Upper lobe of left lung (tissue), 6 donors: ENCODE data around the gene SDK1. TPM values are rescaled to one million over a fixed set of nuclear protein-coding genes. Genes with fewer than 3 reads are reported as not detected.

Experiments used
- ATAC-seq, 2 donors: fragments of 200-7000 bp; cut with Tn5 transposase; one replicate each; pipeline ENCODE4 v1.9.1; 2022; ENCODE audit warnings: mild to moderate bottlenecking in 2 of 2, moderate library complexity in 2 of 2; ENCODE audit not compliant: low FRiP score in 2 of 2
- DNase-seq, 2 donors: peaks; one replicate each; pipeline ENCODE4 v3.0.0-alpha.2; 2019 to 2020
- H3K27ac ChIP-seq, 4 donors: fragments of 200-600 bp; sonication (generic); one replicate each; pipeline ENCODE4 v1.5.1; 2016 to 2019
- H3K27me3 ChIP-seq, 4 donors: fragments of 200-600 bp; sonication (generic); one replicate each; pipeline ENCODE4 v1.5.1; 2017 to 2019
- H3K36me3 ChIP-seq, 4 donors: fragments of 200-600 bp; sonication (generic); one replicate each; pipeline ENCODE4 v1.5.1; 2016 to 2019
- H3K4me1 ChIP-seq, 4 donors: fragments of 200-600 bp; sonication (generic); one replicate each; pipeline ENCODE4 v1.5.1; 2018 to 2019
- H3K4me3 ChIP-seq, 4 donors: fragments of 200-600 bp; sonication (generic); one replicate each; pipeline ENCODE4 v1.5.1; 2017 to 2019; ENCODE audit warnings: mild to moderate bottlenecking in 2 of 4, moderate library complexity in 1 of 4
- H3K9me3 ChIP-seq, 4 donors: fragments of 200-600 bp; sonication (generic); one replicate each; pipeline ENCODE4 v1.5.1; 2018 to 2019
- CTCF ChIP-seq, 6 experiments: fragments of 450-650 bp in 4 of 6; fragments of 200-600 bp in 2 of 6; sonication (generic) in 2 of 6; IDR thresholded peaks; one replicate each; pipeline ENCODE4 v1.5.1; 2016 to 2019; ENCODE audit warnings: antibody characterized with exemption in 6 of 6
- EP300 ChIP-seq, 4 donors: sonication (generic); formaldehyde crosslinking; IDR thresholded peaks; one replicate each; pipeline ENCODE4 v1.5.1; 2017; ENCODE audit warnings: antibody characterized with exemption in 4 of 4, control low read depth in 2 of 4
- POLR2A ChIP-seq, 4 donors: fragments of 450-650 bp; IDR thresholded peaks; one replicate each; pipeline ENCODE4 v1.5.1; 2016 to 2017; ENCODE audit warnings: antibody characterized with exemption in 4 of 4, mild to moderate bottlenecking in 2 of 4
- POLR2AphosphoS5 ChIP-seq, 2 donors: sonication (generic); formaldehyde crosslinking; IDR thresholded peaks; one replicate each; pipeline ENCODE4 v1.5.1; 2017; ENCODE audit warnings: antibody characterized with exemption in 2 of 2
- WGBS, 2 donors: methylation state at CpG; one replicate each; pipeline ENCODE4 v1.1.5; 2017 to 2018; 5-methylcytosine and 5-hydroxymethylcytosine counted together
- total RNA-seq, 6 donors: library from RNA; depleted of rRNA in 4 of 6; stranded (reverse); fragments of >200 nt in 4 of 6; gene quantifications; one replicate each; pipeline versions ENCODE4 v1.1.0 to v1.2.1, GENCODE V29; 2016 to 2021
- donor health status: DM: no; HTN: no; CAD: no; lungs with moderate emphysema.
- donor health status: DM: no; HTN: yes; CAD: no; lungs with severe emphysema.

SDK1 gene
- total RNA-seq, 6 donors from 2014 or later: 9.3 to 90.1 (median 11.8) TPM

- H3K4me1 ChIP-seq: no peaks in the 10 kb centered on the region
- WGBS, 2 donors: 59 to 61% methylated on average over 4 of the region's 4 CpGs
- ATAC-seq: no peak
Observed at GRCh38 chr7:3451701-3452100, 150.6 kb downstream of the SDK1 start.

GRCh38 chr7:3453398-3453797, 152.3 kb downstream of the SDK1 start:
- Histone ChIP-seq H3K36me3 (no peaks in the 10 kb centered on the region), H3K4me3 (no peak overlapping the region), H3K27me3 (no peaks in the 10 kb centered on the region), H3K27ac (no peak overlapping the region), H3K4me1 (no peaks in the 10 kb centered on the region), H3K9me3 (no peaks in the 10 kb centered on the region)
- DNase-seq (no peak), ATAC-seq (no peak)
- WGBS, 2 donors: 84 to 92% methylated on average over 3 of the region's 3 CpGs
- no peak for TF ChIP-seq POLR2AphosphoS5 (IDR thresholded peaks at IDR 0.05)
- no peak for TF ChIP-seq CTCF (IDR thresholded peaks at IDR 0.05)
- no peak for TF ChIP-seq EP300 (IDR thresholded peaks at IDR 0.05)
- TF ChIP-seq POLR2A (IDR thresholded peaks at IDR 0.05): no peak

More at GRCh38 chr7:3451701-3452100, 150.6 kb downstream of the SDK1 start:
- Histone ChIP-seq H3K36me3 (no peaks in the 10 kb centered on the region), H3K27ac (no peak overlapping the region), H3K9me3 (peaks cover 0 to 2% (median 0%) of the 10 kb centered on the region in 4 donors), H3K27me3 (no peaks in the 10 kb centered on the region), H3K4me3 (no peak overlapping the region)
- DNase-seq: no peak
- TF ChIP-seq CTCF (IDR thresholded peaks at IDR 0.05) (peak in 1 of 6 experiments; percentile 8), POLR2A (IDR thresholded peaks at IDR 0.05) (no peak)

- no peaks in the 10 kb centered on the region for H3K4me1 ChIP-seq
- 94 to 97% methylated on average over 1 of the region's 1 CpG for WGBS, 2 donors
- no peak overlapping the region for H3K27ac ChIP-seq
- H3K36me3 ChIP-seq: no peaks in the 10 kb centered on the region
- ATAC-seq: no peak
- H3K9me3 ChIP-seq: no peaks in the 10 kb centered on the region
- no peaks in the 10 kb centered on the region for H3K27me3 ChIP-seq
- no peak overlapping the region for H3K4me3 ChIP-seq
- no peak for DNase-seq
- no peak for TF ChIP-seq POLR2A (IDR thresholded peaks at IDR 0.05)
- no peak for TF ChIP-seq CTCF (IDR thresholded peaks at IDR 0.05)
- TF ChIP-seq POLR2AphosphoS5 (IDR thresholded peaks at IDR 0.05): no peak
- no peak for TF ChIP-seq EP300 (IDR thresholded peaks at IDR 0.05)
Observed at GRCh38 chr7:3455806-3456595, 154.9 kb downstream of the SDK1 start.

- ATAC-seq (no peak), DNase-seq (no peak)
- H3K4me3 ChIP-seq: no peak overlapping the region
- H3K9me3 ChIP-seq: no peaks in the 10 kb centered on the region
- H3K27ac ChIP-seq: no peak overlapping the region
- H3K27me3 ChIP-seq: no peaks in the 10 kb centered on the region
- no peaks in the 10 kb centered on the region for H3K4me1 ChIP-seq
- H3K36me3 ChIP-seq: no peaks in the 10 kb centered on the region
- WGBS, 2 donors: 85 to 87% methylated on average over 2 of the region's 2 CpGs
- TF ChIP-seq POLR2AphosphoS5 (IDR thresholded peaks at IDR 0.05): no peak
- no peak for TF ChIP-seq EP300 (IDR thresholded peaks at IDR 0.05)
- TF ChIP-seq POLR2A (IDR thresholded peaks at IDR 0.05): no peak
- no peak for TF ChIP-seq CTCF (IDR thresholded peaks at IDR 0.05)
Observed at GRCh38 chr7:3459111-3459510, 158.1 kb downstream of the SDK1 start.

GRCh38 chr7:3461923-3462322, 160.9 kb downstream of the SDK1 start:
- 87 to 91% methylated on average over 7 to 8 of the region's 8 CpGs for WGBS, 2 donors
- Histone ChIP-seq H3K27ac (no peak overlapping the region), H3K27me3 (no peaks in the 10 kb centered on the region), H3K36me3 (no peaks in the 10 kb centered on the region), H3K4me1 (no peaks in the 10 kb centered on the region), H3K9me3 (no peaks in the 10 kb centered on the region), H3K4me3 (no peak overlapping the region)
- no peak for DNase-seq
- no peak for ATAC-seq
- no peak for TF ChIP-seq POLR2A (IDR thresholded peaks at IDR 0.05)
- no peak for TF ChIP-seq POLR2AphosphoS5 (IDR thresholded peaks at IDR 0.05)
- no peak for TF ChIP-seq CTCF (IDR thresholded peaks at IDR 0.05)
- TF ChIP-seq EP300 (IDR thresholded peaks at IDR 0.05): no peak
